Panc1 (cell line): ENCODE data around the gene PHF24.

Experiments used
- CTCF ChIP-seq: fragments of 450-650 bp; IDR thresholded peaks from 2 replicates; pipeline ENCODE4 v1.5.1; 2017; ENCODE audit warnings: mild to moderate bottlenecking
- POLR2AphosphoS5 ChIP-seq: IDR thresholded peaks from 2 replicates; pipeline ENCODE4 v1.6.1; 2012; ENCODE audit warnings: mild to moderate bottlenecking, low read depth, low read length, moderate library complexity
- REST ChIP-seq, 2 experiments: IDR thresholded peaks; 2 replicates each; pipeline ENCODE4 v1.6.1; 2011 to 2012; ENCODE audit warnings: low read depth in 2 of 2, control low read depth in 1 of 2, low read length in 1 of 2, mild to moderate bottlenecking in 1 of 2, moderate library complexity in 1 of 2; ENCODE audit not compliant: insufficient read depth in 1 of 2
- TCF7L2 ChIP-seq: IDR thresholded peaks from 2 replicates; pipeline ENCODE4 v1.6.1; 2011; ENCODE audit warnings: mild to moderate bottlenecking, low read depth, low read length, inconsistent platforms

- no peak for TF ChIP-seq TCF7L2
- TF ChIP-seq POLR2AphosphoS5 = no peak
- no peak for TF ChIP-seq REST (IDR thresholded peaks at IDR 0.05; ENCODE audit: insufficient read depth in 1 of 2, low read depth in 2 of 2, low read length in 1 of 2)
- TF ChIP-seq CTCF = peak; percentile 67
Measured at GRCh38 chr9:34957492-34958410, at the start of gene PHF24.
